ENCODE data around the gene KRT9. TPM values are rescaled to one million over a fixed set of nuclear protein-coding genes. Genes with fewer than 3 reads are reported as not detected.
"Not testable (repeated sequence)": the region's sequence is repeated elsewhere in the genome, so short reads cannot be mapped to it uniquely, and the experiment has no call there.

Gene KRT9
- total RNA-seq, 4 donors from 2014 or later: 0.21 TPM; not detected in 3

DNA sequence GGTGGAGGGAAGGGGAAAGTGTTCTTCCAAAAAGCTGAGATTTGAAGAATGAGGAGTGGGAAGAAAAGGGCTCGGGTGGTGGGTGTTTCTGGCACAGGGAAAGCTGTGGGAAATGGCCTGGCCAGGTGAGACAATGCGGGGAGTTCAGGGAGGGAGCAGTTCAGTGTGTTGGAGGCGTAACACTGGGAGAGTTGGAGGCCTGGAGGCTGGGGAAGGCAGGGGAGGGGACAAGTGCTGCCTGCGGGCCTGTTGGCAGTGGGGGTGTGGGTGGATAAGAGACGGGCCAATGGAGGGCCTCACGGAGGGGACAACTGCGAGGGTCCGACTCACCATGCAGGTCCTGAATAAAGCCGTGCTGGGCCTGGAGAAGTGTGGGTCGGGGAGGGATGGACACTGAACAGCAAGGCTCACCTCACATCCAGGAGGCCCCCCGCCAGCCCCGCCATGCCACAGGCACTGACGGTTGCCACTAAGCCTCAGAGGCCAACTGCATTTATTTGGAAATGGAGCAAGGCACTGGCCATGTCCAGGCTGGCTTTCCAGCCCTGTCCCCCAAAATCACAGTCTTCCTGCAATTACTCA lies 25.9 kb downstream of the KRT9 start:
- TF ChIP-seq, protein P1, sequence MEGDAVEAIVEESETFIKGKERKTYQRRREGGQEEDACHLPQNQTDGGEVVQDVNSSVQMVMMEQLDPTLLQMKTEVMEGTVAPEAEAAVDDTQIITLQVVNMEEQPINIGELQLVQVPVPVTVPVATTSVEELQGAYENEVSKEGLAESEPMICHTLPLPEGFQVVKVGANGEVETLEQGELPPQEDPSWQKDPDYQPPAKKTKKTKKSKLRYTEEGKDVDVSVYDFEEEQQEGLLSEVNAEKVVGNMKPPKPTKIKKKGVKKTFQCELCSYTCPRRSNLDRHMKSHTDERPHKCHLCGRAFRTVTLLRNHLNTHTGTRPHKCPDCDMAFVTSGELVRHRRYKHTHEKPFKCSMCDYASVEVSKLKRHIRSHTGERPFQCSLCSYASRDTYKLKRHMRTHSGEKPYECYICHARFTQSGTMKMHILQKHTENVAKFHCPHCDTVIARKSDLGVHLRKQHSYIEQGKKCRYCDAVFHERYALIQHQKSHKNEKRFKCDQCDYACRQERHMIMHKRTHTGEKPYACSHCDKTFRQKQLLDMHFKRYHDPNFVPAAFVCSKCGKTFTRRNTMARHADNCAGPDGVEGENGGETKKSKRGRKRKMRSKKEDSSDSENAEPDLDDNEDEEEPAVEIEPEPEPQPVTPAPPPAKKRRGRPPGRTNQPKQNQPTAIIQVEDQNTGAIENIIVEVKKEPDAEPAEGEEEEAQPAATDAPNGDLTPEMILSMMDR (IDR thresholded peaks at IDR 0.05): no peak
- no peak for TF ChIP-seq POLR2A (IDR thresholded peaks at IDR 0.05)
- no peaks in the 10 kb centered on the region for H3K9me3 ChIP-seq
- H3K27me3 ChIP-seq: no peaks in the 10 kb centered on the region
- H3K4me1 ChIP-seq: peaks cover 0 to 9% of the 10 kb centered on the region in 2 donors
- H3K27ac ChIP-seq: no peak overlapping the region
- no peak overlapping the region for H3K4me3 ChIP-seq
- H3K36me3 ChIP-seq: no peaks in the 10 kb centered on the region
- no peak for DNase-seq
- intact Hi-C loops (cut with DNase I; ENCODE audit: low total_unique reads): no loop called here

DNA sequence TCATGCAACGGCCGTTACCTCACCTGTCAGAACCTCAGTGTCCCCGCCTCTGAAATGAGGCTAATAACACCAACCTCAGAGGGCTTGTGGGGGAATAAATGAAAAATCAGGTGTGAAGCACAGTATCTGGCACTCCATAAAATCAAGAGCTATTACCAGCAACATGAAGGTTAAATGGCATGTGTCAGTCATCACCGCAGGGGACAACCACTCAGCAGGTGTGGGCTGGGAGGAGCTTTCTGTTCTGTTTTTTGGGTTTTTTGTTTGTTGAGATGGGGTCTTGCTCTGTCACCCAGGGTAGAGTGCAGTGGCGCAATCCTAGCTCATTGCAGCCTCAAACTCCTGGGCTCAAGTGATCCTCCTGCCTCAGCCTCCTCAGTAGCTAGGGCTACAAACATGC lies 26.9 kb downstream of the KRT9 start:
- H3K4me1 ChIP-seq: peaks cover 0 to 9% of the 10 kb centered on the region in 2 donors
- no peaks in the 10 kb centered on the region for H3K27me3 ChIP-seq
- H3K4me3 ChIP-seq: no peak overlapping the region
- intact Hi-C loops (cut with DNase I; ENCODE audit: low total_unique reads): no loop called here
- no peak overlapping the region for H3K27ac ChIP-seq
- DNase-seq: no peak
- no peaks in the 10 kb centered on the region for H3K9me3 ChIP-seq
- no peak for TF ChIP-seq POLR2A (IDR thresholded peaks at IDR 0.05)
- TF ChIP-seq, protein P1 (IDR thresholded peaks at IDR 0.05): no peak
- H3K36me3 ChIP-seq: no peaks in the 10 kb centered on the region

DNA sequence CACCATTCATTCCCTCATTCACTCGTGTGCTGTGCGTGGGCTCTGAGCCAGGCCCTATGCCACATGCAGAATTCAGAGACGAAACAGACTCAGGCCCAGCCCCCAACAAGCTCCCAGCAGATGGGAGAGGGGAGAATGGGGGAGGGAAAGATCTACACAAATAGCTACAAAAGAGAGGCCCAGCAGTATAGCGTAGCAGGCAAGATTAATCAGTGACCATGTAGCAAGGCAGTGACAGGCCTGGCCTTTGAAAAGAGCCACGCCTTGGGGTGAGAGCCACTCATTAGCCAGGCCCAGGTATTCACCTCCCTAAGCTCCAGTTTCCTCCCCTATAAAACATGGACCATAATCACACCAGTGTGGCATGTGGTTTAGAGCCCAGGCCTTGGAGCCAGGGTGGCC lies 27.4 kb downstream of the KRT9 start:
- Histone ChIP-seq H3K4me3 (no peak overlapping the region), H3K27ac (no peak overlapping the region), H3K27me3 (no peaks in the 10 kb centered on the region), H3K36me3 (no peaks in the 10 kb centered on the region), H3K9me3 (no peaks in the 10 kb centered on the region), H3K4me1 (peaks cover 0 to 9% of the 10 kb centered on the region in 2 donors)
- intact Hi-C loops (cut with DNase I; ENCODE audit: low total_unique reads): no loop called here
- DNase-seq: no peak
- no peak for TF ChIP-seq POLR2A (IDR thresholded peaks at IDR 0.05)
- TF ChIP-seq, protein P1 (IDR thresholded peaks at IDR 0.05): no peak

DNA sequence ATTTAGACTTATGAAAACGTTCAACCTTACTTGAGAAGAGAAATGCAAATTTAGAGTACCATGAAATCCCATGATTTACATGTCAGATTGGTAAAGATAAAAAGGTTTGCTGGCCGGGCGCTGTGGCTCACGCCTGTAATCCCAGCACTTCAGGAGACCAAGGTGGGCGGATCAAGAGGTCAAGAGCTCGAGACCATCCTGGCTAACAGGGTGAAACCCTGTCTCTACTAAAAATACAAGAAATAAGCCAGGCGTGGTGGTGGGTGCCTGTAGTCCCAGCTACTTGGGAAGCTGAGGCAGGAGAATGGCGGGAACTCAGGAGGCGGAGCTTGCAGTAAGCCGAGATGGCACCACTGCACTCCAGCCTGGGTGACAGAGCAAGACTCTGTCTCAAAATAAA lies 29.1 kb downstream of the KRT9 start:
- intact Hi-C loops (cut with DNase I; ENCODE audit: low total_unique reads): not testable (repeated sequence)

DNA sequence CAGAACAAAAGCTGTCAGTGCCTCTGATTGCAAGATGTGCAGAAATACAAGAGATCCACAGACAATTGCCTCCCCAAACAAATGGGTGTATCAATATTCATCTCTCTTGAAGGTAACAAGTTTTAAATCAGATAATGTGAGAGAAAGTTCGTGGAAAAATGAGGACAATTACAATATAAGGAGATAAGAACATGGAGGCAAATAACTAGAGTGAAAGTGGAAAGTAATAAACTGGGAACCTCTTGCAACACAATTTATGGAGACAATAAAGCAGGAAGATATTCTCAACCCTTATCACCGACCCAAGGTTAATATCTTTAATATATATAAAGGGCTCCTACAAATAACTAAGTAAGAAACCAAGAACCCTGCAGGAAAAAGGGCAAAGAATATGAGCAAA lies 29.5 kb downstream of the KRT9 start:
- Histone ChIP-seq H3K27me3 (no peaks in the 10 kb centered on the region), H3K36me3 (no peaks in the 10 kb centered on the region), H3K27ac (no peak overlapping the region), H3K9me3 (no peaks in the 10 kb centered on the region), H3K4me3 (no peak overlapping the region), H3K4me1 (no peaks in the 10 kb centered on the region)
- DNase-seq: no peak
- intact Hi-C loops (cut with DNase I; ENCODE audit: low total_unique reads): no loop called here
- TF ChIP-seq POLR2A (IDR thresholded peaks at IDR 0.05): no peak
- TF ChIP-seq, protein P1 (IDR thresholded peaks at IDR 0.05): no peak

More for the DNA sequence above, 29.1 kb downstream of the KRT9 start:
- not testable (repeated sequence) for H3K9me3 ChIP-seq, H3K36me3 ChIP-seq, H3K27ac ChIP-seq, H3K4me3 ChIP-seq, H3K4me1 ChIP-seq, H3K27me3 ChIP-seq, DNase-seq

All from uterus (tissue), 4 donors.